BLaER1 treated with 17β-estradiol and CSF1 and Interleukin-3, amounts not matched to agents 10 nM and 100 nM (cell line): ENCODE results near the gene RANBP9.
A peak's percentile ranks its signal among the peaks of the same experiment; 100 is the strongest.

Experiments used
- H3K27ac ChIP-seq, 11 experiments: shearing (Covaris generic); formaldehyde crosslinking; 2 replicates each; pipeline ENCODE4 v1.8.1; 2022
- H3K27me3 ChIP-seq, 11 experiments: shearing (Covaris generic); formaldehyde crosslinking; 2 replicates each; pipeline ENCODE4 v1.8.1; 2022
- H3K36me3 ChIP-seq, 11 experiments: shearing (Covaris generic); formaldehyde crosslinking; 2 replicates each; pipeline ENCODE4 v1.8.1; 2022
- H3K4me1 ChIP-seq, 10 experiments: shearing (Covaris generic); formaldehyde crosslinking; 2 replicates each; pipeline ENCODE4 v1.8.1; 2022
- H3K4me2 ChIP-seq, 11 experiments: shearing (Covaris generic); formaldehyde crosslinking; 2 replicates each; pipeline ENCODE4 v1.8.1; 2022
- H3K4me3 ChIP-seq, 10 experiments: shearing (Covaris generic); formaldehyde crosslinking; 2 replicates each; pipeline ENCODE4 v1.8.1; 2022
- H3K9ac ChIP-seq, 11 experiments: shearing (Covaris generic); formaldehyde crosslinking; 2 replicates each; pipeline ENCODE4 v1.8.1; 2022
- H3K9me3 ChIP-seq, 11 experiments: shearing (Covaris generic); formaldehyde crosslinking; replicated peaks in 1 of 11; 2 replicates each; pipeline ENCODE4 v1.8.1; 2022
- H4K20me1 ChIP-seq, 11 experiments: shearing (Covaris generic); formaldehyde crosslinking; 2 replicates each; pipeline ENCODE4 v1.8.1; 2022
- Cebpa-rat ChIP-seq, 11 experiments: shearing (Covaris generic); IDR thresholded peaks; 2 replicates each; pipeline ENCODE4 v1.8.1; 2022

The RANBP9 gene

GRCh38 chr6:13735031-13735430 lies 23.4 kb upstream of the RANBP9 start:
- no peak for TF ChIP-seq Cebpa-rat (IDR thresholded peaks at IDR 0.05)

DNA sequence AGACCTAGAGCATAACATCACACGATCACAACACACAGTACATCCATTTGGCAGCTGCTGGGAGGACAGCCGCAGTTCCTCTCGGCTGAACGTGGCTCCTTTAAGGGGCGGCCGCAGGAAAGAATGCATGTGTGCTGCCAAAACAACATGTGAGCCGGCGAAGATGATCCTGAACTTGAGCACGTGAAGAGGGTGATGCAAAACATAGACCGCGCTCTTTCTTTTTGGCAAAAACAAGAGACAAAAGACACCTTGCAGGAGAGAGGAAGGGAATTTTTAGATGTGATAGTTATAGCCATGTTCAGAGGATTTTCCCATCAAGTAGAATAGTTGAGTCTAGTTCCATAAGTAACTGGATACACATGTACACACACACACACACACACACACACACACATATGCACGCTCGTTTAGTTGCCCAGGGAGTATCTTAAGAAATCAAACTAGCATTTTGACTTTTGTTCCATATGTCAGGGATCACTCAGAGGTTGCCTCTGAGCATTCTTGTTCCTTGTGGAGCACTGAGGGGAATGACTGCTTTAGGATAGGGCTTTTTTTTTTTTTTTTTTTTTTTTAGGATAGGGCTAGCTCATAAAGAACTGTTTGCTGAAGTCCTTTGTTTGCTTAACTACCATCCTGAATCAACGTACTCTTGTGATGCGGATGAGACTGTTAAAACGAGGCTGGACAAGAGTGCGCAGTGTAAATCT lies 21.7 kb upstream of the RANBP9 start:
- no peaks in the 10 kb centered on the region for H4K20me1 ChIP-seq
- H3K9me3 ChIP-seq, result no peaks in the 10 kb centered on the region
- no peak overlapping the region for H3K9ac ChIP-seq
- H3K4me1 ChIP-seq, result no peaks in the 10 kb centered on the region
- no peaks in the 10 kb centered on the region for H3K36me3 ChIP-seq
- no peak overlapping the region for H3K4me2 ChIP-seq
- H3K4me3 ChIP-seq, result no peak overlapping the region
- H3K27me3 ChIP-seq, result peaks cover 0 to 8% (median 0%) of the 10 kb centered on the region in 11 experiments; a peak in 2 of 22 replicates
- no peak for TF ChIP-seq Cebpa-rat (IDR thresholded peaks at IDR 0.05)
- no peak overlapping the region for H3K27ac ChIP-seq

More at GRCh38 chr6:13735031-13735430, 23.4 kb upstream of the RANBP9 start:
- Histone ChIP-seq H3K9me3 (no peaks in the 10 kb centered on the region), H3K4me2 (no peak overlapping the region), H3K4me1 (no peaks in the 10 kb centered on the region), H3K9ac (no peak overlapping the region), H3K27ac (no peak overlapping the region), H3K36me3 (no peaks in the 10 kb centered on the region), H3K4me3 (no peak overlapping the region), H4K20me1 (no peaks in the 10 kb centered on the region), H3K27me3 (peaks cover 0 to 8% (median 0%) of the 10 kb centered on the region in 11 experiments; a peak in 2 of 22 replicates)

GRCh38 chr6:13730704-13731103 lies 19.1 kb upstream of the RANBP9 start:
- H3K4me1 ChIP-seq, result no peaks in the 10 kb centered on the region
- TF ChIP-seq Cebpa-rat (IDR thresholded peaks at IDR 0.05), result no peak
- H3K9ac ChIP-seq, result no peak overlapping the region
- no peaks in the 10 kb centered on the region for H4K20me1 ChIP-seq
- H3K27ac ChIP-seq, result no peak overlapping the region
- H3K27me3 ChIP-seq, result peaks cover 0 to 8% (median 0%) of the 10 kb centered on the region in 11 experiments; a peak in 2 of 22 replicates
- H3K9me3 ChIP-seq, result no peaks in the 10 kb centered on the region
- H3K4me3 ChIP-seq, result no peak overlapping the region
- H3K36me3 ChIP-seq, result no peaks in the 10 kb centered on the region
- no peak overlapping the region for H3K4me2 ChIP-seq

DNA sequence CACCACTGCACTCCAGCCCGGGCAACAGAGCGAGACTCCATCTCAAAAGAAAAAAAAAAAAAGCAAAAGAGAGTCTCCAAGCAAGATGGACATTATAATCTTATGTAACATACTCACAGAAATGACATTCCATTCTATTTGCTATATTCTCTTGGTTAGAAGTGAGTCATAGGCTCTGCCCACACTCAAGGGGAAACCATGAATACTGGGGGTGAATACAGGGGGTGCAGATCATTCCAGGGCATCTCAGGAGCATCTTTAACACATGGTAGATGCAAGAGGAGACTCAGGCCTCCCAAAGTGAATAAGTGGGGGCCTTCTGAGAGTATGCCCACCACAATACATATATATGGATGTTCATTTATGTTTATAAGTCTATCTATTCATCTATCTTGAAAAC lies 18.3 kb upstream of the RANBP9 start:
- H3K27me3 ChIP-seq, result peaks cover 0 to 8% (median 0%) of the 10 kb centered on the region in 11 experiments; a peak in 2 of 22 replicates
- no peak overlapping the region for H3K4me2 ChIP-seq
- no peak overlapping the region for H3K9ac ChIP-seq
- no peak overlapping the region for H3K27ac ChIP-seq
- H4K20me1 ChIP-seq, result no peaks in the 10 kb centered on the region
- no peaks in the 10 kb centered on the region for H3K9me3 ChIP-seq
- H3K36me3 ChIP-seq, result no peaks in the 10 kb centered on the region
- no peak for TF ChIP-seq Cebpa-rat (IDR thresholded peaks at IDR 0.05)
- no peak overlapping the region for H3K4me3 ChIP-seq
- H3K4me1 ChIP-seq, result no peaks in the 10 kb centered on the region

DNA sequence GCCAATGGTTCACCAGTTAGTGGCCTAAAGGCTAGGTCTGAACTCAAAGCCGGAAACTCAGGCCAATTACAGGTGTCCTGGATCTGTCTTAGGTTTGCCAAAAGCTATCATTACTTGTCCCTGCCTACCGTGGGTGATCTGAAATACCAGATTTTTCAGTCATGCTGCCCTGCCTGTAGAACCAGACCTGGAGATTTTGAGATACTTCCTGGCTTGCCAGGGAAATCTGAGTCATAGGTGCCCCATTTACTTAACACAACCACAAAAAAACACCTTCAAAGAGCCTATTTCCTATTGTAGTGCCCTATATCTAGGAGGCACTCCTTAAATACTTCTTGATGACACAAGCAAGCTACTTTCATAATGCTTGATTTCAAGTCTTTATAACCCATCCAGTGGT lies 13.9 kb upstream of the RANBP9 start:
- TF ChIP-seq Cebpa-rat (IDR thresholded peaks at IDR 0.05), result no peak
- no peak overlapping the region for H3K4me2 ChIP-seq
- H3K9me3 ChIP-seq, result no peaks in the 10 kb centered on the region
- peaks cover 6 to 10% (median 9%) of the 10 kb centered on the region in 10 experiments; a peak in 18 of 20 replicates for H3K4me1 ChIP-seq
- H3K9ac ChIP-seq, result no peak overlapping the region
- H3K36me3 ChIP-seq, result no peaks in the 10 kb centered on the region
- no peaks in the 10 kb centered on the region for H4K20me1 ChIP-seq
- no peak overlapping the region for H3K4me3 ChIP-seq
- H3K27ac ChIP-seq, result no peak overlapping the region
- H3K27me3 ChIP-seq, result no peaks in the 10 kb centered on the region

DNA sequence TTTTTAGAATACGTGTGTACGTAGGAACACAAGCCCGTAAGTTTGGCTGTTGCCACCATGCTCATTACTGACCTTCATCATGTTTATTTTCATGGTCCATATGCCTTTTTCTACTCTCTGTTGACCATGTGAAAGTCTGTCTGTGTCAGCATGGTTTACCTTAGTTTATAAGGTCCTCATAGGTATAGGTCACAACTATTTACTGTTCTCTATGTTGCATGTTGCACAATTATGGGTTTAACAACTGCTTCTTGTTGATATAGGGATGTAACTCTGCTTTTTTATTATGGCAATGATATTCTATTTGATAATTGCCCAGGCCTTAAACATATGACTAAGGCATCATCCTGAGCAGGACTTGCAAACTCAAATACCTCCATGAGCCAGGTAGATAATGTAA lies 13.4 kb upstream of the RANBP9 start:
- no peak overlapping the region for H3K4me2 ChIP-seq

DNA sequence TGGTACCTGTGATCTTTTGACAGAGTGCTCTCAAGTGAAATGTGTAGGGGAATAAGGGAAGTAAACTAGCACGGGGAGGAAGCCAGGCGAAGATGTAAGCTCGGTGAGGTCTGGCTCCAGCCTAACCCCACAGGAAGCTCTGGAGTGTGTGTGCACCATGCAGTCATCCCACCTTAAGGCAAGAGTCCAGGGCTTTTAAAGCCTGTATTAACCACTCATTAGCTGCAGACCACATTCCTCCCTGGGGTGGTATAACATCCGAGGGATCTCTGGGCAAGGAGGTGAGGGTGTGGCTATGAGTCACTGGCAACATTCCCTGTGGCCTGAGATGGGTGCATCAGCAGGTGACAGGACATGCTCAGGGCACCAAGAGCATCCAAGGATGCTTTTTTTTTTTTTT lies 12.5 kb upstream of the RANBP9 start:
- TF ChIP-seq Cebpa-rat (IDR thresholded peaks at IDR 0.05), result no peak
- peaks cover 6 to 10% (median 9%) of the 10 kb centered on the region in 10 experiments; a peak in 18 of 20 replicates for H3K4me1 ChIP-seq
- H3K4me3 ChIP-seq, result no peak overlapping the region
- no peak overlapping the region for H3K9ac ChIP-seq
- peaks cover 0 to 6% (median under 1%) of the 10 kb centered on the region in 11 experiments; a peak in 6 of 22 replicates for H3K9me3 ChIP-seq
- H3K4me2 ChIP-seq, result peak overlapping the region; percentile 6 to 54 (median 27); a peak in 14 of 22 replicates
- H3K36me3 ChIP-seq, result no peaks in the 10 kb centered on the region
- no peaks in the 10 kb centered on the region for H4K20me1 ChIP-seq
- no peaks in the 10 kb centered on the region for H3K27me3 ChIP-seq
- no peak overlapping the region for H3K27ac ChIP-seq

More for the DNA sequence above, 13.4 kb upstream of the RANBP9 start:
- Histone ChIP-seq H3K4me1 (peaks cover 6 to 10% (median 9%) of the 10 kb centered on the region in 10 experiments; a peak in 18 of 20 replicates), H3K27ac (no peak overlapping the region), H3K36me3 (no peaks in the 10 kb centered on the region), H3K27me3 (no peaks in the 10 kb centered on the region), H4K20me1 (no peaks in the 10 kb centered on the region), H3K4me3 (no peak overlapping the region), H3K9ac (no peak overlapping the region), H3K9me3 (no peaks in the 10 kb centered on the region)
- TF ChIP-seq Cebpa-rat (IDR thresholded peaks at IDR 0.05), result no peak

DNA sequence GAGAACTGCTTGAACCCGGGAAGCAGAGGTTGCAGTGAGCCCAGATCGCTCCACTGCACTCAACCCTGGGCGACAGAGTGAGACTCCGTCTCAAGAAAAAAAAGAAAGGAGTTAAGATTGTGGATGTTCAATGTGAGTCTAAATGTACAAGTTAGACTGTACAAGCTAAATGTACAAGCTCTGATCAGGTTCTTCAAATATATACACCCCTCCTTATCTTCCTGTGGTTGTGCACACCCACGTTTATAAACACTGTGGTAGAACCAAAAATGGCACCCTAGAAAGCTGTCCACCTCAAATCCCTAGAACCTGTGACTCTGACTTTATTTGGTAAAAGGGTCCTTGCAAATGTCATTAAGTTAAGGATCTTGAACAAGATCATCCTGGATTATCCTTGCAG lies 11.2 kb upstream of the RANBP9 start:
- TF ChIP-seq Cebpa-rat (IDR thresholded peaks at IDR 0.05), result no peak
- Histone ChIP-seq H3K9me3 (peaks cover 11 to 19% (median 13%) of the 10 kb centered on the region in 11 experiments), H3K9ac (no peak overlapping the region), H4K20me1 (no peaks in the 10 kb centered on the region), H3K27ac (no peak overlapping the region), H3K4me2 (no peak overlapping the region), H3K36me3 (no peaks in the 10 kb centered on the region), H3K4me1 (peaks cover 6 to 13% (median 9%) of the 10 kb centered on the region in 10 experiments; a peak in 18 of 20 replicates), H3K4me3 (no peak overlapping the region), H3K27me3 (no peaks in the 10 kb centered on the region)

- TF ChIP-seq Cebpa-rat (IDR thresholded peaks at IDR 0.05), result no peak
These were observed 6.5 kb upstream of the RANBP9 start for GRCh38 chr6:13718123-13718458.

More at GRCh38 chr6:13718123-13718458, 6.5 kb upstream of the RANBP9 start:
- Histone ChIP-seq H3K36me3 (peaks cover 0 to 6% (median 0%) of the 10 kb centered on the region in 11 experiments; a peak in 2 of 22 replicates), H3K9ac (no peak overlapping the region), H3K27ac (peak overlapping the region in 2 of 11 experiments; percentile 11 to 16; a peak in 1 of 22 replicates), H3K4me2 (peak overlapping the region in 2 of 11 experiments; percentile 2 to 14; a peak in 1 of 22 replicates), H3K9me3 (peaks cover 36 to 51% (median 43%) of the 10 kb centered on the region in 11 experiments), H3K4me1 (peaks cover 20 to 31% (median 27%) of the 10 kb centered on the region in 10 experiments), H3K4me3 (no peak overlapping the region), H4K20me1 (no peaks in the 10 kb centered on the region), H3K27me3 (no peaks in the 10 kb centered on the region)
